Measurements from ENCODE around the gene NDUFC2.
"Not testable (repeated sequence)": the region's sequence is repeated elsewhere in the genome, so short reads cannot be mapped to it uniquely, and the experiment has no call there.

NDUFC2 gene

DNA sequence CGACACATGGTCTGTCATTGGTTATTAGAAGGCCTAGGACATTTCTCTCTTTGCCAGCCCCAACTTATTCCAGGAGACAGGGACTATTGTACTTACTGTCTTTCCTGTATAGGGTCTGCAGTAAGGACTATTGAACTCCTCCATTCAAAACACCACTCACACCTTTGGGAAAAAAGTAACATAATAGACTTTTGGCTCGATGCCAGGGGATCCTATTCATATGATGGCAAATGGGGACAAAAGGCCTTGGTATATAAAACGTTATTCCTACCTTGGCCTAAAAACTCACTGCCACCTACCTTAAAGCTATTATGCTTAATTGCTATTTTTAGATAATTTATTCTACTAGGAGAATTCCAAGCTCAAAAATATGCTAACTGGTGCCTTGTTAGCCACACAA, 6.3 kb upstream of the NDUFC2 start:
- H3K4me3 ChIP-seq (ENCODE audit: low read length): no peak overlapping the region
- TF ChIP-seq ZNF274 (IDR thresholded peaks at IDR 0.05; ENCODE audit: low read depth, low read length): no peak

- H3K4me3 ChIP-seq (ENCODE audit: low read length): not testable (repeated sequence)
These were observed 4.8 kb upstream of the NDUFC2 start for GRCh38 chr11:78084506-78084905.

DNA sequence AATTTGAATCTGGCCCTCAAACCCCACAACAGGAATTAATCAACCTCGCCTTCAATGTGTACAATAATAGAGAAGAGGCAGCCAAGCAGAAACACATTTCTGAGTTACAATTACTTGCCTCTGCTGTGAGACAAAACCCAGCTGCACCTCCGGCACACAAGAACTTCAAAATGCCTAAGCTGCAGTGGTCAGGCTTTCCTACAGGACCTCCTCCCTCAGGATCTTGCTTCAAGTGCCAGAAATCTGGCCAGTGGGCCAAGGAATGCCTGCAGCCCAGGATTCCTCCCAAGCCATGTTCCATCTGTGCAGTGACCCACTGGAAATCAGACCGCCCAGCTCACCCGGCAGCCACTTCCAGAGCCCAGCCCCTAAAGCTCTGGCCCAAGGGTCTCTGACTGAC, 3.4 kb upstream of the NDUFC2 start:
- TF ChIP-seq ZNF274 (IDR thresholded peaks at IDR 0.05; ENCODE audit: low read depth, low read length): no peak

GRCh38 chr11:78082146-78082545, 2.5 kb upstream of the NDUFC2 start:
- TF ChIP-seq ZNF274 (IDR thresholded peaks at IDR 0.05; ENCODE audit: low read depth, low read length): no peak
- no peak overlapping the region for H3K4me3 ChIP-seq (ENCODE audit: low read length)

More for the DNA sequence above, 3.4 kb upstream of the NDUFC2 start:
- H3K4me3 ChIP-seq (ENCODE audit: low read length): no peak overlapping the region

DNA sequence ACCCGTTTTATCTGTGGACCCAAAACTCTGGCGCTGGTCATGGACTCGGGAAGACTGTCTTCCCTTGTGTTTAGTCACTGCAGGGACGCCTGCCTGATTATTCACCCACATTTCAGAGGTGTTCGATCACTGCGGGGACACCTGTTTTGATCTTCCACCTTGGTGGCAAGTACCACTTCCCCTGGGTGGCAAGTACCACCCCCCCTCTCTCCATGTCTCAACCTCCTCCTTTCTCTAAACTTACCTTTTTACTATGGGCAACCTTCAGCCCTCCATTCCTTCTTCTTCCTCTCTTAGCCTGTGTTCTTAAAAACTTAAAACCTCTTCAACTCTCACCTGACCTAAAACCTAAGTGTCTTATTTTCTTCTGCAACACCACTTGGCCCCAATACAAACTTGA, 1.9 kb upstream of the NDUFC2 start:
- no peak for TF ChIP-seq ZNF274 (IDR thresholded peaks at IDR 0.05; ENCODE audit: low read depth, low read length)

GRCh38 chr11:78080818-78081495, 1.3 kb upstream of the NDUFC2 start:
- TF ChIP-seq ZNF274 (IDR thresholded peaks at IDR 0.05; ENCODE audit: low read depth, low read length): no peak

More for the DNA sequence above, 1.9 kb upstream of the NDUFC2 start:
- no peak overlapping the region for H3K4me3 ChIP-seq (ENCODE audit: low read length)

DNA sequence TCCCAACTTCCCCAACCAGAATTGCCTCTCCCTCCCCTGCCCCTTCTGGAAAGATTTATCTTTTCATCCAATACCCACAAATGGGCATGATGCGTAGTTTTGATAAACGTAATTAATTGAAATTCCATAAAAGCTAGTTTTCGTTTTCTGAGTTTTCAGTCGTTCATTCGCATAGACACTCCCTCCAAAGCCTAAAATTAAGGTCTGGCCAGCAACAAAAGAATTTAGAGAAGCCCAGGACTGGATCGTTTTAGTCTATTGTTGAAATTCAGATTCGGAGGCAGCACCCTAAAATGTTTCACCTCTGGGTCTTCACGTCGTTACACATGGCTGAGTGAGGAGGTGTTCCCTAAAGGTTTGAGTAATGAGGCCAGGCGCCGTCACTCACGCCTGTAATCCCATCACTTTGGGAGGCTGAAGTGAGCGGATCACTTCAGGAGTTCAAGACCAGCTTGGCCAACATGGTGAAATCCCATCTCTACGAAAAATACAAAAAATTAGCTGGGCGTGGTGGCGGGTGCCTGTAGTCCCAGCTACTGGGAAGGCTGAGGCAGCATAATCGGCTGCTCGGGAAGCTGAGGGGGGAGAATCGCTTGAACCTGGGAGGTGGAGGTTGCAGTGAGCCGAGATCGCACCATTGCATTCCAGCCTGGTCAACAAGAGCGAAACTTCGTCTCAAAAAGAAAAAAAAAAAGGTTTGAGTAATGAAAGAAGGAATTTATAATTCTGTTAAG, 589 bp upstream of the NDUFC2 start:
- no peak for TF ChIP-seq ZNF274 (IDR thresholded peaks at IDR 0.05; ENCODE audit: low read depth, low read length)
- H3K4me3 ChIP-seq (ENCODE audit: low read length): peak overlapping the region; percentile 84

More at GRCh38 chr11:78080818-78081495, 1.3 kb upstream of the NDUFC2 start:
- H3K4me3 ChIP-seq (ENCODE audit: low read length): no peak overlapping the region

GRCh38 chr11:78078218-78079167, 1.2 kb downstream of the NDUFC2 start:
- TF ChIP-seq ZNF274 (IDR thresholded peaks at IDR 0.05; ENCODE audit: low read depth, low read length): no peak

DNA sequence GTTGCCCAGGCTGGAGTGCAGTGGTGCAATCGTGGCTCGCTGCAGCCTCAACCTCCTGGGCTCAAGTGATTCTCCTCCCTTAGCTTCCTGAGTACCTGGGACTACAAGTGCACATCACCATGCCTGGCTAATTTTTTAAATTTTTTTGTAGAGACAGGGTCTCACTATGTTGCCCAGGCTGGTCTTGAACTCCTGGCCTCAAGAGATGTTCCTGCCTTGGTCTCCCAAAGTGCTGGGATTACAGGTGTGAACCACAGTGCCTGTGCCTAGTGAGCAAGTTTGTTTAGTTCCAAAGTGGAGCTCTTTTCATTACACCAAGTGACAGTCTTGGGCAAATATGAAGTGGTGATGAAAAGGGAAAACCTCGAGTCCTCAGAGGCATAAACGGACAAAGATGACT, 2.1 kb downstream of the NDUFC2 start:
- peak overlapping the region; percentile 84; the same call in 1 of the 2 replicates for H3K4me3 ChIP-seq (ENCODE audit: low read length)

More at GRCh38 chr11:78078218-78079167, 1.2 kb downstream of the NDUFC2 start:
- H3K4me3 ChIP-seq (ENCODE audit: low read length): peak overlapping the region; percentile 84

DNA sequence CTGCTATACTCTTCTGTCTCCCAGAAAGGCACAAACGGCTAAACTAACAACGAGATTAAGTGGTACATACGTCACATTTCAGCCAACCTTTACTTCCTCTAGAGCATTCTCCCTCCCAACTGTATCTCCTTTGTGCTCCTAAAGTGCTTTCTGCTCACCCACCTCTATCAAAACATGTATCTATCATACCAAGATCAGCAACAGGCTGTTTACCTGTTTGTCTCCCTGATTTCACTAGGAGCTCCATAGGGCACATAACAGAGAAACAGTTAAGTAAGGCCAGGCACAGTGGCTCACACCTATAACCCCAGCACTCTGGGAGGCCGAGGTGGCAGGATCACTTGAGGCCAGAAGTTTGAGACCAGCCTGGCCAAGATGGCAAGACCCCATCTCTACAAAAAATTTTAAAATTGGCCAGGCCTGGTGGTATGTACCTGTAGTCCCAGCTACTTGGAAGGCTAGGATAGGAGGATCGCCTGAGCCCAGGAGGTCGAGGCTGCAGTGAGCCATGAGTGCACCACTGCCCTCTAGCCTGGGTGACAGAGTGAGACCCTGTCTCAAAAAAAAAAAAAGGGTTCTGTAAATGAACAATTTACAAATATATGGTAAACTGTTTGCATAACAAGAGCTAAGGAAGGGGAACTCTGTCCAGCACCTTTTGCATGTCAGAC, 2.8 kb downstream of the NDUFC2 start:
- no peak for TF ChIP-seq ZNF274 (IDR thresholded peaks at IDR 0.05; ENCODE audit: low read depth, low read length)
- H3K4me3 ChIP-seq (ENCODE audit: low read length): no peak overlapping the region

DNA sequence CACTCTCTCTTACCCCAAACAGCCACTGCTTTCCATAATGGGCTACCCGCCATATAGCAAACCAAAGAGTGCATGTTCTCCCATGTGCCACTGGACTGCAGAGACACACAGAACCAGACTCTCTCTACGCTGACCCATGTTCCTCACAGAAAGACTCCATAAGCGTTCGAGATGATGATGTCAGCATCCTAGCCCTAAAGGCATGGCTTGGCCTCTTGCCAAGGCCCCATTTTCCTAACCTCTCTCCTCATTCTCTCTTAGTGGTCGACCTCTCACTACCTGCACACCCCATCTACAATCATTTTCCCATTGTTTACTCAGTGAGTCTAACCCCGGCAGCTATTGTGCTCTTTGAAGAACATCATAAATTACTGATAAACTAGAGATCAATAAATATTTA, 4.9 kb downstream of the NDUFC2 start:
- H3K4me3 ChIP-seq (ENCODE audit: low read length): no peak overlapping the region

GRCh38 chr11:78072455-78072854, 7.2 kb downstream of the NDUFC2 start:
- no peak overlapping the region for H3K4me3 ChIP-seq (ENCODE audit: low read length)
- no peak for TF ChIP-seq ZNF274 (IDR thresholded peaks at IDR 0.05; ENCODE audit: low read depth, low read length)

More for the DNA sequence above, 4.9 kb downstream of the NDUFC2 start:
- no peak for TF ChIP-seq ZNF274 (IDR thresholded peaks at IDR 0.05; ENCODE audit: low read depth, low read length)

DNA sequence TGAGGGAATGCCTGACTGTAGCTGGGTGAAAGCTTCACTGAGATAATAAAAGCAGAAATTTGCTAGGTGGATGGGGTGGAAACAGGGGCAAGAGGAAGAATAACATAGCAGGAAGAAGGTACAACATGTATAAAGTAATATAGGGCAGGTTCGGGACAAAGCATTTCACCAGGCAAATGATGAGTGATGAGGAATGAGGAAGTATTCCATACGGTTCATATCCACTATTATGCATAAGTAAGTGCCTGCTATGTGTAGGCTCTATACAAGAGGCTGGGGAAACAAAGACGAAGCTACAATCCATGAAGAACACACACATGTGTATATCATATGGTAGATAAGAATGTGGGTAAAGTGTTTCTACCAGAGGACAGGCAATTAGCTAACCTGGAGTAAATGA, 7.9 kb downstream of the NDUFC2 start:
- H3K4me3 ChIP-seq (ENCODE audit: low read length): no peak overlapping the region
- no peak for TF ChIP-seq ZNF274 (IDR thresholded peaks at IDR 0.05; ENCODE audit: low read depth, low read length)

DNA sequence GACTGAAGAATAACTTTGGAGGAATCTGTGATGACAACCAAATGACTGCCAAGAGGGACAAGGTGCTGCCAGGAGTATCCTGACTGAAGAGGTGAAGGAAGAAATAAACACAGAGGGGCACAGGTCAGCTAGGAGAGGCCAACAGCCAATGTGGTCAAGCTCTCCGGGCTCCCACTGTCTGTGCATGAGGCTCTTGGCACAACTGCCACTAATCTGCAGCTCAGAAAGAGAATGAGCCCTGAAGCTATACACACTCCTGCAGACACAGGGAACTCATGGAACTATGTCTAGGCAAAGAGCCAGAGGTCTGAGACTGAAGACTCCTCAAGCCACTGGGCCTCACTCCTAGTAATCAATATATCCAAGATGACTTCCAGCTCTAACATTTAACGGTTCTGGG, 9.0 kb downstream of the NDUFC2 start:
- no peak for TF ChIP-seq ZNF274 (IDR thresholded peaks at IDR 0.05; ENCODE audit: low read depth, low read length)
- H3K4me3 ChIP-seq (ENCODE audit: low read length): no peak overlapping the region
